Amniotic epithelial cell (primary cell): Measurements from ENCODE around the gene ARGLU1.
A peak's percentile ranks its signal among the peaks of the same experiment; 100 is the strongest.

Source experiments
- DNase-seq: peaks from one replicate; pipeline ENCODE4 v3.0.0-alpha.2; 2010; ENCODE audit warnings: low read depth

The ARGLU1 gene

DNA sequence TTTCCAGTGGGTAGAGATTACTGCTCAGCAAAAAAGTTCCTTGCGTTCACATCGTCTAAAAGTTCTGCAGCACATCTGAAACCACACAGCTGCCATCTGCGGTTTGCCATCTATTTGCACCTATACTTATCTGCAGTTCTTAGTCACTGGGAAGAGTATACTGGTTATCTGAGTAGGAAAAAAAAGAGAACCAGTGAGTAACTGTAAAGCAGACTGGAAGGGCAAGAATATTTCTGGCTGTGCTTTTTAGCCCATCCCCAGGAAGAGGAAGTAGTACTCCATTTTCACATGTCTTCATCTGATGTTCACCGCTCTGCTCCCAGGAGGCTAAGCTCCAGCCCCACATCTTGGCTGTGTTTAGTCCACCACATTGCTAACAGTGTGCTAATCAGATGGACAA is 68.0 kb downstream of the ARGLU1 start:
- DNase-seq: peak; percentile 87

DNA sequence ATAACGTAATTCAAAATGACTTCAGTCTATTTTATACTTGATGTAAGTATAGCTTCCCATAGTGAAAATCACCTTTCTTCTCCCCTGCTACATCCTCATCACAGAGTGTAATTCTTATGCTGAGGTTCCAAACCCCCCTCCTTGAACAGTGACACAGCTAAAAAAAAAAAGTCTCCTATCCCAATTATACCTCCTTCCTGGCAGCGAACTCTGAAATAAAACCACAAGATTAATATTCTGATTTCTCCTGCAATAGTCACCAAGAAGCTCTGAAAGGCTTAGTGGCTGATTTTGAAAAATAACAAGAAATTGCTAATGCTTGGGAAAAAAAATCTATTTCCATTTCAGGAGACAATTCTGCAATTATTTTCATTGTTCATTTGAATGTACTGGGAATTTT is 68.8 kb downstream of the ARGLU1 start:
- no peak for DNase-seq

DNA sequence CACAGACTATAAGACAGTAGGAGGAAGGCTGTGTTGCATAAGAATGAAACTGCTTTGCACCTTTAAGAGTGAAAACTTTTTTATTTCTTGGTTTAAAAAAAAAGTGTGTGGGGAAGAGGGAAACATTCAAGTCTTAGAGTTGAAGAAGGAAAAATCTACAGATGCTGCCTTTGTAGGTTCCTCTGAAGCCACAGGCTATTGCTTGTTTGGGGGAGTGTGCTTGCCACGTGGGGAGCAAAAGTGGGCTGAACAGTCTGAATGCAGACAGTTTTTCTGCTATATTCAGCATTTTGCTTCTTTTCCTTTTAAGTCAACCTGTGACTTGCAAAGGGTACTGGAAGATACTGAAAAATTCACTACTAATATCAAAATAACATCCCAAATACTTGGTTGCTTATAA is 69.4 kb downstream of the ARGLU1 start:
- DNase-seq: no peak

DNA sequence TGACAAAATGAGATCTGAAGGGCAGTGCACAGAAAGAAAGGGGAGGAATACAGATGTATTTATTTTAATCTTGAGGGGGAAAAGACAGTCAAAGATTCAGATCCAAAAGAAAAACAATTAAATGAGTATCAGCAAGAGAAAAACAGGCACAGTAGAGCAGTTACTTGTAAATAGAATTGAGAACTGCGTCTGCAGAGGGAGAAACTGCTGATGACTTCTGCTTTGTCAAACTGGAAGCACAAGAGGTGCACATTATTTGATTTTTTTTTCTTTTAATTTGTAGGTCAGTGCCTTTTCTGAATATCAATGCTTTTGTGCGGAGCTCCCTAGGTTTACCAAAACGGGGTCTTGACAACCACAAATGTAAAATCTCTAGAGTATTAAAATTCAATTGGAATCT is 69.8 kb downstream of the ARGLU1 start:
- DNase-seq: no peak

DNA sequence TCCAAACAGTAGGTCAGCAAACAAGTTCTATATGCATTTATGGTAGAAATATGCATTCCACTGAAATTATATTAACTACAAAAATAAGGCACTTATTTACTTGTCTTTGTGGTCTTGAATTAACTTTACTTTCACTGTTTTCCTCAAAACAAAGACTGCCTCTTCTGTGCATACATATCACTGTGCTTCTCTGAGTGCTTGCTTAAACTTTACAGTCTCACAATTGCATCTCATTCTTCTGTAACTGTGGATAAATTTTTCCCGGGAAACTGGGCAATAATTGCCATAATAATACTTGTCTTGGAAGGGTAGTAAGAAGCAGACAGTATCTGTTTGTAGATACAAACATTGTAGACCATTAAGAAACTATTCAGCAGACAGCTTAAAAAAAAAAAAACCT is 70.9 kb downstream of the ARGLU1 start:
- DNase-seq: no peak

DNA sequence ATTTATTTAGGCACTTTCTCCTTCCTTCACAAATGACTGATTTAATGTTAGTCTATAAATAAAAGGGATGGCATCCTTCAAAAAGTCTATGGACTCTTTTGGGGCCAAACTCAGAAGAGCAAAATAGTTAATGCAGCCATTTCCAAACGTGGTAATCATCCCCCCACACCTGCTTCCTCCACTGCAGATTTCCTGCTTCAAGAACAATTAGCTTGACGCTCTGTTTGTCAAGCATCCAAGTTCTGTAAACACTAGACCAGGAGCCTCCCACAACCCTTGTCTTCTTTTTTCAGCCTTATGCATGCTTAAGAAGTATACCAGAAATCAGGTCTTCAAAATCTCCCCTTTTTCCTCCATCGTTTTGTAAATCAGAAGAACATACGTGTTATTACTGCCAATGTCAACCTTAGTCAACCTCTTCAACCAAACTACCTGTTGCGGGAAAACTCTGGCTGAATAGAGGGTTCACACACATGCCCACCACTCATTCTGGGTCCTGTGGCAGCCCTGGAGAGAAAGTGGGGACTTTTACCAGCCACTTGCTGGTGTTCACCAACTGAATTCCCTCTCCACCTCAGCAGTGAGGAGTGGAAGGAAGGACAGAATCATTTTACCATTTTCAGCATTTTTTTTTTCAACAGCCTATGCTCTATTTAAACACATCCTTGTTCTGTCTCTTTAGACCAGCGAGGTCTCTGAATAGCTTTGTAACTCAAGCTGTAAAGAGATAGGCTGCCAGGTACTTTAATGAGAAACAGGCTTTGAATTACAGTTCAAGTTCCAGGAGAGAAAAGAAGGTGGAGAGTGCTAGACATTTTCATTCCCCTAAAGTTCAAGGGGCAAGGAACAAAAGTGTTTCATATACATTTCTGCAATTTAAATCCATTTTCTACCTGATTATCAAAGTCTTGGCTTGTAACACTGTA is 71.6 kb downstream of the ARGLU1 start:
- DNase-seq: no peak

DNA sequence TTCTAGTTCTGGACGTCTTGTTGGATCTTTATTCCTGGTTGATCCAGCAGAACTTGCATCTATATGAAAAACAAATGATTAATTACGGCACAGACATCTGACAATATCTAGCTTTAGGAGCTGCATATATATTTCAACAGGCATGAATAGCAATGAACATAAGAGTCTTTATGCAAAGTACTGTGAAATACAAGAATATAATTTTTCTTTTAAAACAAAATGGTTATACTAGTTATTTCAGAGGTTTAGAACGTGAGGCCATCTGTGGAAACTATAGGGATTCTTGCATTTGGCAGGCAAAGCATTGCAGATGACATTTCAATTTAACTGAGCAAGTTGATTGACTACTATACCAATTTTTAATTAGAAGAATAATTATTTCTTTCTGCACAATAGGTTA is 73.0 kb downstream of the ARGLU1 start:
- DNase-seq: no peak

DNA sequence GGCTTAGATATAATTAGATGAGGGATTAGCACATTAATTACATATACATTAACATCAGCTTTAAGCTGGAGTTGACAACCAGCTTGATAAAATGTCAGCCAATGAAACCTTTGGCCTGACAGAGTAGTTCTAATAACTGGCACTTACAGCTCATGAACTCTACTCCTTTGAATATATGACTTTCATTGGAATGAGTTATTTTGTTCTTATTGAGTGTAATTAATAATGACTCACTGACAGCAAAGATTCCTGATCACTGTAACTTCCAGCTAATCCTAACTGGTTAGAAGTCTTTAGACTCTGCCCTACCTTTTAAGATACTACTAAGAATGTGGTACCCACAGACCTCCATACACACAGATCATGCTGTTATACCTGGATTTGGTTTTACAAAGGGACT is 73.4 kb downstream of the ARGLU1 start:
- DNase-seq: no peak

DNA sequence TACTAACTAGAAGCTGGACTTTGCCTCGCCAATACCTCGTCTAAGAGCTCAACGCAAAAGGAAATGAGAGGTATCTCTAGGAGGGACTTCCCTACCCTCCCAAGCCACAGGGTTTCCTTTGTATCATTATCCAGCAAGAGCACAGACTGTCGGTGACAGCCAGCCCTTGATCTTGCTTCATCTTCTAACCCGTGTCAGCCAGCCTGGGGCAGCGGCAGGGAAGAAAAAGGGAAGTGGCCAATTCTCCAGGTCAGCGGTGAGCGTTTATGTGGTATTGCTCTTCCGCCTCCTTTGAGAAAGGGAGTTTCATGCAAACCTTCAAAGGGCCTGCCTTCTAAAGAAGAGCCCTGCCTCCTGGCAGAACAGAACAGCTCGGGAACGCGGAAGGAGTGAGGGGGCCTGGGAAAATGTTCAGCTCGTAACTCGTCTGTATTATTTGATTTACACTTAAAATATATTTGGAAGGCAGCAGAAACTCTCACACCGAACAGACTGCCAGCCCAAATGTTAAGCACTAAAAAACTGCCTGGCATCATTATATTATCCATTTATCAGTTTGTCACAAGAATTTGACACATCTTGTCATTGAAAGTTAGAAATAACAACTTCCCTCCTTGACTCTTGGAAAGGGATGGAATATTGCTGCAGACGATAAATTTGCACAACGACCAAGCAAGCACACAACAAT is 74.3 kb downstream of the ARGLU1 start:
- no peak for DNase-seq

DNA sequence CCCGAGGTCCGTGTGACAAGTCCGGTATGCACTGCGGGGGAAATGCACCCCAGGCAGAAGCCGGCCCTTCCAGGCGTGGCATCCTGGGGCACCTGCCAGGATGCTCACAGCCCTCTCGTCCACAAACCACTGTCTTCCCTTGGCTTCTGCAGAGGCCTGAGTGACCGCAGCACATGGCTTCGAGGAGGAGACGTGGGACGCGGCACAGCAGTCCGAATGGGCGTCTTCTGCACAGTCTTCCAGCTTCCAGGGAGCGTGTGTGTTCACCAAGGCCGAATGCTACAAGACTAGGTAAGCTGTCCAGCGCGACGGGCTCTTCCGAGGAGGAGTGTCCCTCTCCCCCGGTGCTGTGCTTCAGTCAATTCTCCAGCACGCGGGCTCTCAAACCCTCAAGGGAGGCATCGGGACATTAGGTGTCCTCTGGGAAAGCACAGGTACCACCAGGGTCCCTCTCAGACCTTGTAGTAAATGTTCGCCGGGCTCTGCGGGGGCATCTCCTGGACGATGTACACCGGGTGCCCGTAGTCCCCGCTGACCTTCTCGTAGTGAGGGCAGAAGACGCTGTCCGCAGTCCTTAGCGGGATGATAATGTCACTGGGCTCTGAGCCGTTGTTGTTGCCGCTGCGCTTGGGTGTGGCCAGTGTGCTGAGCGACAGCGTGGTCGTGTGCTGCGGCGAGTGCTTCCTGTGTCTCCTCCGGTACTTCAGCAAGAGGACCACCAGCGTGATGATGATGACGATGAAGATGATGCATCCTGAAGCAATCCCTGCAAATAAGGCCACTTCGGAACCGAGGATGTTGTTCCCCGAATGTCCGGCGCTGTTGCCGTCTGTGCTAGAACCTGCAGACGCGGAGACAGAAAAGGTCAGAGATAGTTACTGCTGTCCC is 75.1 kb downstream of the ARGLU1 start:
- no peak for DNase-seq

DNA sequence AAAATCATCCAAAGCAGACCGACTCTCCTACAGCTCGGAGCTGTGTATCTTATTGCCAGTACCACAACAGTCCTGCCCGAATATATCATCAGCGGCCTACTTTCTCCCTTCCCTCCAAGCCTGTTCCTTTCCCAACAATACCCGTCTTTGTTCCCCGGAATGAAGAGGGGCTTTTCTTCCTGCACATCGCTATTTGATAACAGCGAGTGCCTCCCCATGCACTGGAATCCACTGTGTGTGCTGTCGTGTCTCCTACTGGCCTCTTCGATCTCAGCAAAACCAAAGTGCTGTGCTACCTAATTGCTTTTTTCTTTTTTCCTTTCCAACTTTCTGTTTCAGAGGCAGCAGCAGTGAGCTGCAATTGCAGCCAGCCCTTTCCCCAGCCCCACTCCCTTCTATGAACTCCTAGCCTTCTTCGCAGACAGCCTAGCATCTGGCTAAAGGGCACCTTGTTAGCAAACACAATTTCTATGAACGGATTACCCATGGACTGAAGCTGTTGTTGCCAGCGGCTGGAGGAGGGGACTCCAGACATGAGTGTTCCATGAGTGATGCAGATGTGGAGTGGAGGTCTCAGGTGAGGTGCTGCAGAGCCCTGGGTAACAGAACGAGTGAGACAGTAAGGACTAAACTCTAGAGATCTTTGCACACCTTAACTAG is 75.9 kb downstream of the ARGLU1 start:
- no peak for DNase-seq
